DMS53 treated with DMSO at 0.1 percent for 48 hours (cell line): ENCODE measurements around the gene GLTPD2.
A peak's percentile ranks its signal among the peaks of the same experiment; 100 is the strongest.

ENCODE experiments used
- DNase-seq: peaks from one replicate; lab custom pipeline; 2025; ENCODE audit not compliant: unreplicated experiment; lab: John Stamatoyannopoulos, UW

Gene GLTPD2

GRCh38 chr17:4771519-4772234, 17.1 kb upstream of the GLTPD2 start, which contains the start of gene TM4SF5:
TSS of gene TM4SF5 (plus strand) at chr17:4771886. CDS start at chr17:4771923, 37 bp downstream.
- DNase-seq: peak; percentile 5

DNA sequence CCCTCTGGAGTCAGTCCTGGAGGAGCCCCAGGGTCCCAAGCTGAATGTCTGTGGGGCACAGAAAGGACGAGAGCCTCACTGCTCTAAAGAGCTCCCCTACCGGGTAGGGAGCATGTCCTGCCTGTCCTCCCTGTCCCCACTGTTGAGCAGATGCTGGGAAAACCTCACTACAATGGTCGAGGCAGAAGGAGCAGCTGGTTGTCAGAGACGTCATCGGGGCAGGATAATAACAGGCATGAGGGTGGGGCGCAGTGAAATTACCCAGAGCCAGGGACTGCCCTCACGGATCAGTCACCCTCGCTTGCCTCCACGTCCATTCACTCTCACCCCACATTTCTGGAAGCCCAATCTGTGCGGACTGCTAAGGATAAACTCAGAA, 16.5 kb upstream of the GLTPD2 start:
- no peak for DNase-seq

DNA sequence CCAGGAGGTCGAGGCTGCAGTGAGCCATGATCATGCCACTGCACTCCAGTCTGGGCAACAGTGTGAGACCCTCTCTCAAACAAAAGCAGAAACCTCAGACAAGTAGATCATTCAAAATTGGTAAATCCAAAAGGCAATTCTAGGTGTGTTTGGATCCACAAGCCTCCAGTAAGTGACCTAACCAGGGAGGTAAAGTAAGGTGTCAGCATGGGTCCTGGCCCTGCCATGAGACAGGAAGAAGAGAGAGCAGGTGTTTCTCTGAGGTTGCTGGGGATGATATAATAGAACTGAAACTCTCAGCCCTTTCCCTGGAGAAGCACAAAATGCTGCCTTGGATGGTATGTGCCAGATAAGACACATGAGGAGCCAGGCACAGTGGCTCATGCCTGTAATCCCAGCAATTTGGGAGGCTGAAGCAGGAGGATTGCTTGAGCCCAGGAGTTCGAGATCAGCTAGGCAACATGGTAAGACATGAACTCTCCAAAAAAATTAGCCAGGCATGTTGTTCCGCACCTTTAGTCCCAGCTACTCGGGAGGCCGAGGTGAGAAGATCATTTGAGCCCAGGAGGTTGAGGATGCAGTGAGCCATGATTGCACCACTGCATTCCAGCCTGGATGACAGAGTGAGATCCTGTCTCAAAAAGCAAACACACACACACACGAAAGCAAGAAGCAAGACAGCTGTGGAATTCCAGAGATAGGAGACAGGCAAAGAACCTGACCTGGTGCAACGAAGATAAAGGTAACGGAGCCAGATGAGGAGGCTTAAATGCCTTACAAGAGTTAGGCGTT, 10.6 kb upstream of the GLTPD2 start:
- no peak for DNase-seq

DNA sequence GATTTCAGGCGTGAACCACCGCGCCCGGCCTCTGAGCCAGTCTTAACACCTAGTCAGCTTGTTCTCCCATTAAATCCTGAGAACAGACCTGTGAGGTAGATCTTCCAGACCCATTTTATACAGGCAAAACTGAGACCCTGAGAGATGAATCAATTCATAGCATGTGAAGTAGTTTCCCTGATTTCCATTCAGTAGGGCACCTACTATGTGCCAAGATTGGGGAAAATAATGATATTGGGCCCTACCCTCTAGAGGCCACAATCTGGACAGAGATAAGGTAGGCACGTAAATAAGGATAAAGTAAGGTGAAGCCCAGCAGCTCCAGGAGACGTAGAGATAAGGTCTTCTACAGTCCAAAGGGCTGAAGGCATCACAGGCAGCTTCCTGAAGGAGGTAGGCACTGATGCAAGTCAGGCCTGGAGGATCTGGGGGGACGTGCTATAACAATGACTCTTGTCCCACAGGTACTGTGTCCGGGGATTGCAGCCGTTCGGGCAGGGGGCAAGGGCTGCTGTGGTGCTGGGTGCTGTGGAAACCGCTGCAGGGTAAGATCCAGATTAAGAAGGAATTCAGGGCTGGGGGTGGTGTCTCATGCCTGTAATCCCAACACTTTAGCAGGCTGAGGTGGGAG, 8.3 kb upstream of the GLTPD2 start:
- no peak for DNase-seq

DNA sequence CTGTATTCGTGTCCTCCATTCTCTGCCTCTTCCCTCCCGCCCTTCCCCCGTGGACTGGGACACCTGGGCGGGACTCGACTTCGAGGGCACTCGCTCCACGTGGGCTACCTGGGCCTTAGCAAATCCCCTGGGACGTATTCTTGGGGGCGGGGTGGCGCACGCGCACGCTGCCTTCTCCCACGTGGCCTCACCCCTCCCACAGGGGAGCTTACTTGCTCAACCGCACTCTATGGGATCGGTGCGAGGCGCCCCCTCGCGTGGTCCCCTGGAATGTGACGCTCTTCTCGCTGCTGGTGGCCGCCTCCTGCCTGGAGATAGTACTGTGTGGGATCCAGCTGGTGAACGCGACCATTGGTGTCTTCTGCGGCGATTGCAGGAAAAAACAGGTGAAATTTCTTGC, 6.1 kb upstream of the GLTPD2 start:
- DNase-seq: no peak

DNA sequence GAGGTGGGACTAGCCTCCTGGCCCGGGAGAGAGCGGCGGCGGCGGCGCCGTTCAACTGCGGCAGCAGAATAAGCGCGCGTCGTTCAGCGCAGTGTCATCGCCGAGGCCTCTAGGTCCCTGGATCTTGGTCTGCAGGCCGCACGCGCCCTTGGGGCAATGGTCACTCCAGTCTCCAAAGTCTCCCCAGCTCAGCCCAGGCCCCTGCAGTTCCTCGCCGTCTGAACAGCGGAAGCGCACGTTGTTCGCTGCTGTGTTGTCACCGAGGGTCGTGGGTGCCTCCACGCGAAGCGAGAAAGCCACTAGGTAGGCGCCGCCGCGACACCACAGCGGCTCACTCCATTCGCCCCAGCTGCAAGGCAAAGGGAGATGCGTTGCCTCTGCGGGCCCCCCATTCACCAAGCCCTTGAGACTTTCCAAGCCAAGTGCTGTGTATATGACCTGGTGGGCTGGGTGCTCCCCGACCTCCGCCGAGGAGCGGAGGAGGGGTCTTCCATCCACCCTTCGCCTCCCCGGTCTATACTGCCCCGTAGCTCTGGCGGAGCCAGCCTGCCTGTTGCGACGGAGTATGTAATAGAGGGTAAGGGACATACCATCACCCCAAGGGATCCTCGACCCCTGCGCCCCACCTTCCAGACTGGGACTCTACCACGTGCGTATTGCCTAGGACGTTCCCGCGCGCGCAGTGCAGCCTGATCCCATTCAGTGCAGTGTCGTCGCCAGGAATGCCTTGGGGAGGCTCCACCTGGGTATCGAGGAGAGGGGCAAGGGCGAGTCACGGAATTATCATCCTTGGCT, 3.3 kb upstream of the GLTPD2 start:
- peak; percentile 8 for DNase-seq

DNA sequence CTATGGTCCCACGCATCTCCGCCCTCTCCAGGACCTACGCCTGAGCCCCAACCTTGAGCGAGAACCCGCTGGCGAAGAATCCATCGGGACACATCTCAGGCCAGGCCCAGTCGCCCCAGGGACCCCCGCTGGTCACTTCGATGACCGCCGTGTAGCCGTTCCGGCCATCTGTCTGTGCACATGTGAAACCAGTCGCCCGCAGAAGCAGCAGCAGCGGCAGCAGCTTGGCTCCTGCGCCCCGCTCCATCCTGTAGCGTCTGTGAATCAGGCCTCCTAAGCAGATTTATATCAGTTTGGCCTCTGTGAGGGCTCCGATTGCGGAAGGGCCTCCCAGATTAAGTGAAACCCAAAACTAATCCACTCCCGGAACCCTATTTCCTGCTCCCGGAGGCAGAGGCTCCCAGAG, 2.7 kb upstream of the GLTPD2 start, which contains the start of gene VMO1:
Gene VMO1 (minus strand): TSS at position 259 of the 406 bp plus-strand sequence. CDS start 12 bp downstream, at position 247.
- peak; percentile 3 for DNase-seq

GRCh38 chr17:4786516-4786915, 2.2 kb upstream of the GLTPD2 start:
- DNase-seq: no peak

DNA sequence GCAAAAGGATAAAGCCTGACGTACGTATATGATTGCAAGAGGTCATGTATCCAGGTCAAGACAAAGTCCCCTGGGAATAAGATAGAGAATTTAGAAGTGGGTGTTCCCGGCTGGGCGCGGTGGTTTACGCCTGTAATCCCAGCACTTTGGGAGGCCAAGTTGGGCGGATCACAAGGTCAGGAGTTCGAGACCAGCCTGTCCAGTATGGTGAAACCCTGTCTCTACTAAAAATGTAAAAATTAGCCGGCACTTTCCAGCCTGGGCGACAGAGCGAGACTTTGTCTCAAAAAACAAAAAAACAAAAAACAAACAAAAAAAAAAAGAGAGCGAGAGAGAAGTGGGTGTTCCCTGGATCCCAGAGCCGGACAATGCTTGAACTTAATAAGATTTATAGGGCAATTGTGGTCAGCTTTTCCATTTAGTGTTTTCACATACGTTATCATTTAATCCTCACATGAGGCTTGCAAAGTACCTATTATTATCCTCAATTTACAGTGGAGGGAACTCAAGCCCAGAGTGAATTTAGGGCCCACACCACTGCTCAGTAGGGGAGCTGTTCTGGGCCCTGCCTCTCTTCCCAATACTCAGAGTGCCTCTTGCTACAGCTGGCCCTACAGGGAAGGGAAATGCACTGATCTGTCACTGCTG, 481 bp upstream of the GLTPD2 start:
- DNase-seq: no peak

DNA sequence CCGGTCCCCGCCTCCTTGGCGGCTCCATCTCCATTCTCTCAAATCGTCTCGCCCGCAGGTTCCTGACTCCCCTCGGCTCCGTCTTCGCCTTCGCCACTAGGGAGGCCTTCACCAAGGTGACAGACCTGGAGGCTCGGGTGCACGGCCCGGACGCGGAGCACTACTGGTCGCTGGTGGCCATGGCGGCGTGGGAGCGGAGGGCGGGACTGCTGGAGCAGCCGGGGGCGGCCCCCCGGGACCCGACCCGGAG, 862 bp downstream of the GLTPD2 start:
- no peak for DNase-seq

- DNase-seq: peak; percentile 62
These were observed 1.4 kb downstream of the GLTPD2 start for GRCh38 chr17:4789951-4790704.

DNA sequence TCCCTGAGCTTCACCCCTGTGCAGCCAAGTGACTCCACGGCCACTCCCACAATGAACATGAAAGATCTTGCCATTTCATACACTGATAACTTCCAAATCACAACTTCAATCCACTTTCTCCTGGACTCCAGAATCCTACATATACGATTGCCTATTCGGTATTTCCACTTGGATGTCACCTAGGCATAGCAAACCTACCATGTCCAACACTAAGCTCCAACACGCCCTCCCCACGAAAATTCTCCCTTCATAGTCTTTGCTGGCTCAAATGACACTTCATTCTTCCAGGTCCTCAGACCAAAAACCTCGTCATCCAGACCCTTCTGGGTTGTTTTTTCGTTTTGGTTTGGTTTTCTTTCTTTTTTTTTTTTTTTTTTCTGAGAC, 1.9 kb downstream of the GLTPD2 start:
- DNase-seq: no peak

DNA sequence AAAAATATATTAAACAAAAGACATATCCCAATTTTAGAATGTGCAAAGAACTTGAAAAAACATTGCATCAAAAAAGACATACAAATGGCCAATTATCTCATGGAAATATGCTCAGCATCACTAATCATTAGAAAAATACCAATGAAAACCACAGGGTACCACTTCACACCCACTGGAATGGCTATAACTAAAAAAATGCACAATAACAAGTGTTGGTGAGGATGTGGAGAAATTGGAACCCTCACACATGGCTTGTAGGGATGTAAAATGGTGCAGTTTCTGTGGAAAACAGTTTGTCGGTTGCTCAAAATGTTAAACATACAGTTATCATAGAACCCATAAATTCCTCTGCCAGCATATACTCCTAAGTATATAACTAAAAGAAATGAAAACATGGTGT, 6.4 kb downstream of the GLTPD2 start:
- no peak for DNase-seq

- no peak for DNase-seq
These were observed 7.8 kb downstream of the GLTPD2 start for GRCh38 chr17:4796552-4796920.

GRCh38 chr17:4800462-4801196, 11.9 kb downstream of the GLTPD2 start:
- DNase-seq: peak; percentile 58

GRCh38 chr17:4802228-4802627, 13.5 kb downstream of the GLTPD2 start, which contains the start of gene C17orf114:
TSS of gene C17orf114 (minus strand) at chr17:4802328.
- no peak for DNase-seq

DNA sequence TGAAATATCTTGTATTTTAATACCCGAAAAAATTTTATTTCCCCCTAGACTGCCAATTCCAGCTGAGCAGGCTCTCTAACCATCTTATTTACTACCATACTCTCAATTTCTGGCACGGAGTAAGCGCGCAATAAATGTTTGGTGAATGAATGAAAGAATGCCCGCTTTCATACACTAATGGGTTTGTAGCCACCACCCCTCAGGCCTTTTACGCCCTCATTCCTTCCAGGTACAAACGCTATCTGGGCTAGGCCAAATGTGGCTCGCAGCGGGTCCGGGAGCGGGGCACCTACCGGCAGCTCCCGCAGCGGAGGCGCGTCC, 17.7 kb downstream of the GLTPD2 start:
- DNase-seq: no peak

GRCh38 chr17:4806777-4807604, 18.2 kb downstream of the GLTPD2 start, which contains the start of gene PLD2:
TSS of gene PLD2 (plus strand) at chr17:4807152. CDS start at chr17:4807773, 621 bp downstream.
- peak; percentile 53 for DNase-seq
